ENCODE results near the gene CFDP1.

The CFDP1 gene

DNA sequence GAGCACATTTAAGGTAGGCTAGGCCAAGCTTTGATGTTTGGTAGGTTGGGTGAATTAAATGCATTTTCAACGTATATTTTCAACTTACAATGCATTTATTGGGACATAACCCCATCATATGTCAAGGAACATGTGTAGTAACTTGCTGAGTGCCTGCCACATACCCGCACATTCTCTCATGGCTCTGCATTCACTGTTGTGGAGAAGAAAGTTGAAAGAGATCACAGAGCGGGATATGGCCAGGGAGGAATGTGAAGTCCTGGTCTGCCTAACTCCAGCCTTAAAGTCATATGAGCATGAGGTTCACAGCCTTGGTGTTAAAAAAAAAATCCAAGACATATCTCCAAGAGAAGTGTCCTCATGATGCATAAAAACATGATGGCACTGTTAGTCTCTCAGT is 79.1 kb downstream of the CFDP1 start:
- H3K4me3 ChIP-seq (ENCODE audit: control insufficient read depth, low read depth, low read length): no peak overlapping the region
- TF ChIP-seq, protein P1, sequence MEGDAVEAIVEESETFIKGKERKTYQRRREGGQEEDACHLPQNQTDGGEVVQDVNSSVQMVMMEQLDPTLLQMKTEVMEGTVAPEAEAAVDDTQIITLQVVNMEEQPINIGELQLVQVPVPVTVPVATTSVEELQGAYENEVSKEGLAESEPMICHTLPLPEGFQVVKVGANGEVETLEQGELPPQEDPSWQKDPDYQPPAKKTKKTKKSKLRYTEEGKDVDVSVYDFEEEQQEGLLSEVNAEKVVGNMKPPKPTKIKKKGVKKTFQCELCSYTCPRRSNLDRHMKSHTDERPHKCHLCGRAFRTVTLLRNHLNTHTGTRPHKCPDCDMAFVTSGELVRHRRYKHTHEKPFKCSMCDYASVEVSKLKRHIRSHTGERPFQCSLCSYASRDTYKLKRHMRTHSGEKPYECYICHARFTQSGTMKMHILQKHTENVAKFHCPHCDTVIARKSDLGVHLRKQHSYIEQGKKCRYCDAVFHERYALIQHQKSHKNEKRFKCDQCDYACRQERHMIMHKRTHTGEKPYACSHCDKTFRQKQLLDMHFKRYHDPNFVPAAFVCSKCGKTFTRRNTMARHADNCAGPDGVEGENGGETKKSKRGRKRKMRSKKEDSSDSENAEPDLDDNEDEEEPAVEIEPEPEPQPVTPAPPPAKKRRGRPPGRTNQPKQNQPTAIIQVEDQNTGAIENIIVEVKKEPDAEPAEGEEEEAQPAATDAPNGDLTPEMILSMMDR (conservative IDR thresholded peaks at IDR 0.05; ENCODE audit: control insufficient read depth, insufficient read depth, low read depth, low read length): no peak
- DNase-seq (ENCODE audit: low read depth): no peak

DNA sequence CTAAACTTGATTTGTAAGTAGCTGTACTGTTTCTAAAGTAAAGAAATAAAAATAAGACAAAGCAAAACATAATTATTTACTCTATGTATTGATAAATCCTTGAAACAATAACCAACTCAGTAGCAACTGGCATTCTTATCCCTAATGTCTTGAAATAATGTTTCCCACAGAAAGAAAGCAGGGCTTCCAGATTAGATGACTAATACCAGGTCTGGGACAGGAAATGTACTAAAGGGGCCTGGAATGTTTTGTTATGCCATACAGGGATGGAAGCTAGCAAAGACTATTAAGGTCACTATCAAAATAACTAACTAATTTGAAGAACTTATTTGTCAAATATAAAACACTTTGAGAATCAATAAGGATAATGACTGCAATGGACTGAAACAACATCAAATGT is 82.1 kb downstream of the CFDP1 start:
- peak; percentile 80 for DNase-seq (ENCODE audit: low read depth)
- no peak overlapping the region for H3K4me3 ChIP-seq (ENCODE audit: control insufficient read depth, low read depth, low read length)
- TF ChIP-seq, protein P1 (conservative IDR thresholded peaks at IDR 0.05; ENCODE audit: control insufficient read depth, insufficient read depth, low read depth, low read length): no peak

DNA sequence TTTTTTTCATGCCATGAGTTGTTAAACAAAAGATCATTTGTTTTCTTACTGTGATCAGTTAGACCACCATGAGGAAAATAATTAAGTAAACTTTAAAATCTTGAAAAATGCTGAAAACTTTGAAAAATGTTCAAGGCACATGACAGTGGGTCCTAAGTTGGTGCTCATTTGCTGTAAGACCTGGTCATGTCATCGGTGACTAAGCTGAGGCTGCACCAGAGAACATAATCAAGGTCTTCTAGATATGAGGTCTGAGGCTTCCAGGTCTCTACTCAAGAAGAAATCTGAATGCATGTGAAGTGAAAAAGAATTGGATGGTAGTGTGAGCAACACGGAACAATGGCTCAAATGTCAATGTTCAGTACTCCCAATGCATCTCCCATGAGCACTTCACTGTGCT is 87.6 kb downstream of the CFDP1 start:
- TF ChIP-seq, protein P1 (conservative IDR thresholded peaks at IDR 0.05; ENCODE audit: control insufficient read depth, insufficient read depth, low read depth, low read length): no peak
- DNase-seq (ENCODE audit: low read depth): no peak
- no peak overlapping the region for H3K4me3 ChIP-seq (ENCODE audit: control insufficient read depth, low read depth, low read length)

DNA sequence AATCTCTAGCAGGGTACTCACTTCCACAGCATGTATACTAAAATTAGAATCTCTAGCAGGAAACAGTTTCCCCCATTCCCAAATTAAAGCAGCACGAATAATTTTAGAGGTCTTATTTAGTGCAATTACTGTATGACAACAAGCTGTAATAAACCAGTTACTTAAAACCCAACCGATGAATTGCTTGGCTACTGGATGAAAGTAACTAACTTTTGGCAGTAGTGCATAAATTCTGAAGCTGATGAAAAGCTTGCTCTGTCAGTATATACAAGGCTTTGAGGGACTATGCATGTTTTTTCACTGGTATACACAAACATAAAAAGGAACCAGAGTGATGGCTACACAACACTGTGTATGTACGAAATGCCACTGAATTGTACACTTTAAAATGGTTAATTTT is 89.4 kb downstream of the CFDP1 start:
- TF ChIP-seq, protein P1 (conservative IDR thresholded peaks at IDR 0.05; ENCODE audit: control insufficient read depth, insufficient read depth, low read depth, low read length): no peak
- no peak overlapping the region for H3K4me3 ChIP-seq (ENCODE audit: control insufficient read depth, low read depth, low read length)
- DNase-seq (ENCODE audit: low read depth): no peak

DNA sequence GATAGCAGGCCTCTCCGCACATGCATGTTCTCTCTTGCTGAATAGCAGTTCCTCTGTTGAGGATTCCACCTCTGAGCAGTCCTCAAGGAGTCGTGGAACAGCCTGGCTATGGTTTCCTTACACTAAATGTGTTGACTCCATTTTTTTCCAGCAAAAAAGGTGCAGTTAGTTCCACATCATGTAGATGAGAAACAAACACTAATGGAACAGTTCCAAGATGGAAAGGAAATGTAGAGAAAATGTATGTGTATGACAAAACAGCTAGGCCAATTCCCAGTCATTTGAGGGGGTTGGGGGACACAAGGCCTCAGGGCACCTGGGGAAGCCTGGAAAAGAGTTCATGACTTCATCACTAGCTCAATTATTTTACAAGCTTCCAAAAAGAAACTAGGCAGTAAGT is 90.0 kb downstream of the CFDP1 start:
- no peak overlapping the region for H3K4me3 ChIP-seq (ENCODE audit: control insufficient read depth, low read depth, low read length)
- DNase-seq (ENCODE audit: low read depth): peak; percentile 23

DNA sequence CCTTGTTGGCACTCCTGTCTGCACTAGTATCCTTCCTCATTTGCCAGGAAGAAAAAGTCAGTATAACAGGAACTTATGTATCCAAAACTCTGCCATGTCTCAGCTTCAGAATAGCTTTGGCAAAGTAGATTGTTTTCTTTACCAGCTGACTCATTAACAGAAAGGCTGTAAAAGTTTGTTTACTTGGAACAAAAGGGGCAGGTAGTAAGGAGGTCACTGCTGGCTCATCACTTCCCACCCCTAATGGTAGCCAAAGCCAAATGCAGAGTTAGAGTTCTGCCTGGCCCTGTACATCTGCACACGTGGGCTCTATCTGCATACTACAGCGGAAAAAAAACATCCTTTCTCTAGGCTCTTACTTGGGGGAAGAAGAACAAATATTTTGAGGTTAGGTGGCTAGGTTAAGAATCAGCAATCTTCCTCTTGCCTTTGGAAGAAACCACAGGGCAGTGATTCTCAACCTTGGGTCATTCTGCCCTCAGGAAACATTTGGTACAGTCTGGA is 90.9 kb downstream of the CFDP1 start:
- peak; percentile 89 for DNase-seq (ENCODE audit: low read depth)
- TF ChIP-seq, protein P1 (conservative IDR thresholded peaks at IDR 0.05; ENCODE audit: control insufficient read depth, insufficient read depth, low read depth, low read length): no peak
- no peak overlapping the region for H3K4me3 ChIP-seq (ENCODE audit: control insufficient read depth, low read depth, low read length)

More for the DNA sequence above, 90.0 kb downstream of the CFDP1 start:
- TF ChIP-seq, protein P1 (conservative IDR thresholded peaks at IDR 0.05; ENCODE audit: control insufficient read depth, insufficient read depth, low read depth, low read length): no peak
